UCSD-AML1 (cell line): ENCODE results near the gene GZMM.

Experiments
- DNase-seq: peaks from one replicate; lab custom pipeline; 2025; ENCODE audit not compliant: unreplicated experiment; lab: John Stamatoyannopoulos, UW

Gene GZMM

DNA sequence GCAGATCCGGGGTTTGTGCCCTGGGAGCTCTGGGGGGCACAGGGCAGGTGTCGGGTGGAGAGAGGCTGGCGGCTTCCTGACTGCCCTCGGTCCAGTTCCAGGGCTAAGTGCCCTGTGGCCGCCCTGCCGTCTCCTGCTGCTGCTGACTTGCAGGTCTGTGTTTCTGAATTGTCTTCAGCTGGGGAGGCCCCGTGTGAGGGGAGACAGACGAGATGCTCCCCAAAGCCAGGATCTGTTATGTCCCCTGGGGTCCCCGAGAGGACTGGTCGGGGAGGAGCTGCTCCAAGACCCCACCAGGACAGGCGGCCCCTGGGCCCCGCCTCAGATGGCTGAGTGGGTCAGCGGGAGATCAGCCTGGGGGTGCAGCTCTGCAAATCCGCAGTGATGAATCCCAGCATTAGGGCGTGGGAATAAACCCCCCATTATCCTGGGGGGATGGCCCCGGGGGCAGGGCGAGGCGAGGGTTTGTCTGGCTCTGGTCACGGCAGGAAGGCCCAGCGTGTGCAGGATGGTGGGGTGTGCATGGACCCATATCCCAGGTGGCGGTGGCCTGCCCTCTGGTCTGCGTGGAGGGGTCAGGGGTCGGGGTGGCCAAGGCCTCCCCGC is 50.5 kb downstream of the GZMM start:
- DNase-seq: no peak

DNA sequence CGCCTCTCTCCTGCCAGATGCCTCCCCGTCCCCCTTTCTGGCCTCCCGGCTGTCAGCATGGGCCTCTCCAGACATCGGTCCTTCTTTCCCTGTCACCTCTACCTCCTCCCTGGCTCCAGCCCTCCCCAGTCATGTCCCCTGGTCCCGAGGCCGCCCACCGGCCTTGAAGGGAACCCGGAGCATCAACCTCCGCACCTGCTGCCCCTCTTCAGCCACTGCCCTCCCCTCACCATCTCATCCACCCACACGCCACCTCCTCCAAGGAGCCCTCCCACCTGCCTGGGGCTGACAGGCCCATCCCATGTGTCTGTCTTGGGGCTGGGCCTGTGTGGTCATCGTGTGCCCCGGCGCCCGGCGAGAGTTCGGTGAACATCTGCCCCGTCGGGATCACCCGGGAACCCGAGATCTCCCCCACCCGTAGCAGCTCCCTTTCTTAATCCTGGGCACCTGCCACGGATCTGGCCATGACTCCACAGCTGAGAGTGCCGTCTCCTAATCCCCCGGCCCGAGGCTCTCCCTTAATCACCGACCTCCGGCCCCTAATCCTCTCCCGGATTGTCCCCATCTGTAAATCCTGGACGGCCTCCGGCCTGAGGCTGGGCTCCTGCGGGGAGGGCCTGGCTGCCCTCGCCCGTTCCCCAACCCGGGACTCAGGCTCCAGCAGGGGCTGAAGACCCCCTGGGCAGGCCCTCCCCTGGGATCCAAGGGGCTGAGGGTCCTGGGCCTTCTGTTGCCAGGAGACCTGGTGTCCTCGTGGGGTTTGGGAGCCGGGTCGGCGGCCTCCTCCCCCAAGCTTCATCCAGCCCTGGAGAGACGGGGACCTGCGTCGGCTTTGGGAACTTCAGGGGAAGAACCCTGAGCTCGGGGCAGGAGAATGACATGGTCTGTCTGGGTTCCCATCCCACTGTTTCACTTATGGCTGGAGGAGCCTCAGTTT is 51.7 kb downstream of the GZMM start:
- no peak for DNase-seq

DNA sequence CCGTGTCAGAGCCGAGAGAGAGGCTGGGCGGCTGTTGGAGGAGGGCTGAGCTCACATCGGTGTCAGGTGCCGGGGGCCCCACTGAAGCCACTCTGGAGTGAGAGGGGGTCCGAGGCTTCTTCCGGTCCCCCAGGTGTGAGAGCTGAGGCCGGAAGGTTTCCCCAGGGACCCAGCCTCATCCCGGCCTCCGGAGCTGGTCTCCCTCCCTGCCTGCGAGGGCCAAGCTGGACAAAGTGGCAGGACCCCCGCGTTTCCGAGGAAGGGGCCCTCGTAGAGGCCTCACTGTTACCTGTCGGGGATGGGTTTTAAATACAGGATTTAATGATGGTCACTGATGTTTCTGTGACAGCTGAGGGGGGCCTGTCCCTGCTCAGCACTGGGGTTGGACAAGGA is 52.4 kb downstream of the GZMM start:
- no peak for DNase-seq

DNA sequence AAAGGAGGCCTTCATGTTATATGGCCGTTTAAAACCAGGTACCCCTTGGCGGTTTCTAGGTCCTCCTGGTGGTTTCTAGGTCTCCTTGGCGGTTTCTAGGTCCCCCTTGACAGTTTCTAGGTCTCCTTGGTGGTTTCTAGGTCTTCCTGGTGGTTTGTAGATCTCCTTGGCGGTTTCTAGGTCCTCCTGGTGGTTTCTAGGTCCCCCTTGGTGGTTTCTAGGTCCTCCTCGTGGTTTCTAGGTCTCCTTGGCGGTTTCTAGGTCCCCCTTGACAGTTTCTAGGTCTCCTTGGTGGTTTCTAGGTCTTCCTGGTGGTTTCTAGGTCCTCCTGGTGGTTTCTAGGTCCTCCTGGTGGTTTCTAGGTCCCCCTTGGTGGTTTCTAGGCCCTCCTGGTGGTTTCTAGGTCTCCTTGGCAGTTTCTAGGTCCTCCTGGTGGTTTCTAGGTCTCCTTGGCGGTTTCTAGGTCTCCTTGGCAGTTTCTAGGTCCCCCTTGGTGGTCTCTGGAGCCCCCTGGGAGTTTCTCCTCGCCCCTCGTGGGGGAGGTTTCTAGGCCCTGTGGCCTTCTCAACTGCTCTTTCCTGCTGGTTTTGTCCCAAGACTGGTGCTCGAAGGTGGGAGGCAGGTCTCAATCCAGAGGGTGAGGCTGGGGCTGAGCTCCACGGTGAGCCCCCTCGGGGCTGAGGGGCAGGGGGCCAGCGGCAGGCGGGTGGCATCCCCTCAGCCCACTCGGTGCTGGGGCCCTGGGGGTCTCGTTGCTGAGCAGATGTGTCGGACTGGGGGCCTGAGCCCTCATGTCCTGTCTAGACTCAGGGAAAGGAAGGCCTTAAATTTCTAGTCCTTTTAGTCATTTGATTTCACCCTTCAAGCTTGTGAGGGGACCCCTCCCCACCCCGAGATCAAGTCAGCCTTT is 53.8 kb downstream of the GZMM start:
- DNase-seq: no peak
